ENCODE measurements around the gene ESYT1.

DNA sequence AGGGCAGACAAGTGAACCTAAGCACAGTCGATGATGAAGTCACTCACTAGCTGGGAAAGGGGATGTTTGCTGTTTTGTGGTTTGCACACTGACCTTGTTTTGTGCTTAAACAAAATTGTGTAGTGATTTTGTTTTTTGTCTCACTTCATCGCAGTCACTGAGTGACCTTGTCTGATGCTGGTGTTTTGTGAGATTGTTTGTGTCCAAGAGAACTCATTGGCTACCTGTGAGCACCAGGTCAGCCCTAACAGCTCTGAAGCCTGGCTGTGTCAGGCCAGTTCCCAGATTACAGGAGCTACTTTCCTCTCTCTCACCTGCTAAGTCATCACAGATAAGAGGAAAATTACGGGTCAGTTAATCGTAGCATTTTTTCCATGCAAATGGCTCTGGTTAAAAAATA is 3.9 kb upstream of the ESYT1 start:
- no peak for TF ChIP-seq GATA2 (IDR thresholded peaks at IDR 0.05; ENCODE audit: low read depth, low read length)
- TF ChIP-seq GATA3 (IDR thresholded peaks at IDR 0.05; ENCODE audit: low read depth, low read length): no peak
